ENCODE data around the gene HKDC1. TPM values are rescaled to one million over a fixed set of nuclear protein-coding genes. Genes with fewer than 3 reads are reported as not detected.

HKDC1 gene
- total RNA-seq, 1 donor from 2014 or later = 0.09 TPM

DNA sequence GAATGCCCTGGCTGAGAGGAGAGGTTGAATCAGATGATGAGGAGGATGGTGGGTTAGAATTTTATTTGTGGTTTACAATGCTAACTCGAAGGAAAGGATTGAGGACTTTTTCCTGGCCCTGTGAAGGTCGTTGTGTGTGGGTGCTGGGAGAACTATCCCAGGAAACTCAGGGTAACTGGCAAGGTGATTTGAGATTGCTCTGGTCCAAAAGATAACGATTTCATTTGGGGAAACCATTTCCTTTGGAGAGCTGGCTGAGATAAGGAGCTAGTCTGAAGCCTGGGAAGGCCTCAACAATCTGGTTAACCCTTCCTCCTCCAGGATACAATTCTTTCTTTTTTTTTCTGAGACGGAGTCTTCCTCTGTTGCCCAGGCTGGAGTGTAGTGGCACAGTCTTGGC is 91.2 kb downstream of the HKDC1 start:
- H3K27me3 Mint-ChIP-seq (ENCODE audit: low read depth) = peaks cover 2% of the 10 kb centered on the region
- no peaks in the 10 kb centered on the region for H3K36me3 Mint-ChIP-seq (ENCODE audit: low read depth)
- intact Hi-C loops (cut with micrococcal nuclease) = loop anchor here (5.0 kb wide), 1 partner anchor 259 kb away; no protein-coding TSS in a partner anchor
- H3K27ac Mint-ChIP-seq = no peak overlapping the region
- DNase-seq (ENCODE audit: low spot score) = no peak
- H3K9me3 Mint-ChIP-seq = no peaks in the 10 kb centered on the region
- H3K4me1 Mint-ChIP-seq (ENCODE audit: low read depth) = peaks cover 12% of the 10 kb centered on the region
- H3K4me3 Mint-ChIP-seq (ENCODE audit: low read depth) = no peak overlapping the region

DNA sequence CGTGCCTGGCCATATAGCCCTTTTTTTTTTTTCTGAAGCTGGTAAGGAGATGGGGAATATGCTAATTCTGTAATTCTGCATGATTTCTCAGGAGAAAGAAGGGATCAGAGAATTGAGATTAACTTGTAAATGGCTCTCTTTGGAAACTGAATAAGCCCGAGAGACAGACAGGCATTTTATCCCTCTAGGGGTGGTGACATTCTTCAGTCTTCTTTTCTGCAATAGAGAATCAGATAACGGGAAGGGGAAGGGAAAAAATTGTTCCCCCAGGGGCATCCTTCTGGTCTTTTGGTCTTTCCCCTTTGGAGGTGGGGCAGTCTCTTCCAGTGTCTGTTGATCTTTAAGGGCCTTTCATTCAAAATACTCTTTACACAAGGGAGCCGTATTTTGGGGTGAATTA is 92.4 kb downstream of the HKDC1 start:
- H3K4me1 Mint-ChIP-seq (ENCODE audit: low read depth) = peaks cover 21% of the 10 kb centered on the region
- H3K36me3 Mint-ChIP-seq (ENCODE audit: low read depth) = no peaks in the 10 kb centered on the region
- H3K27ac Mint-ChIP-seq = no peak overlapping the region
- intact Hi-C loops (cut with micrococcal nuclease) = loop anchor here (5.0 kb wide), 1 partner anchor 260 kb away; no protein-coding TSS in a partner anchor
- H3K9me3 Mint-ChIP-seq = no peaks in the 10 kb centered on the region
- DNase-seq (ENCODE audit: low spot score) = no peak
- no peak overlapping the region for H3K4me3 Mint-ChIP-seq (ENCODE audit: low read depth)
- H3K27me3 Mint-ChIP-seq (ENCODE audit: low read depth) = no peaks in the 10 kb centered on the region

DNA sequence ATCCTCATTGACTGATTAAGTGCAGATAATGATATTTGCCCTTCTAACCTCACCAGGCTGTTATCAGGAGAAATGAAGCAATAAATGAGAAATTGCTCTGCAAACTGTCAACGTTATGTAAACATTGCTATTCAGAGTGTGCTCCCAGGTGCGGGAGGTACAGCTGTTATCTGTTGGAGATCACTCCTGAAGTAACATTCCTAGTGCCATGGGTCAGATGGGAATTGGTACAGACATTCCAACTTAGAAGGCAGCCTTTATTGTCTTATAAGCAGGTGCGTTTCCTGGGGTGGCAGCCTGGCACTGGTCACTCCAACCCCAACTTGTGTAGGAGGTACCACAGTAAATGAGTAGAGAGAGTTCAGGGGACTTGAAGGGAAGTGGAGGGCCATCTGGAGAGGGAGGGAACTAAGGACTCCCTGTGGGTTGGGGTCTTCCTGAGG is 95.0 kb downstream of the HKDC1 start:
- Mint-ChIP-seq H3K4me3 (ENCODE audit: low read depth) (no peak overlapping the region), H3K4me1 (ENCODE audit: low read depth) (peaks cover 29% of the 10 kb centered on the region), H3K9me3 (no peaks in the 10 kb centered on the region), H3K27me3 (ENCODE audit: low read depth) (no peaks in the 10 kb centered on the region), H3K36me3 (ENCODE audit: low read depth) (peaks cover 6% of the 10 kb centered on the region), H3K27ac (no peak overlapping the region)
- no peak for DNase-seq (ENCODE audit: low spot score)
- intact Hi-C loops (cut with micrococcal nuclease) = loop anchor here (5.0 kb wide), 6 partner anchors 77 to 593 kb away; partner anchors contain the start of genes CCAR1, DDX50 and HKDC1

DNA sequence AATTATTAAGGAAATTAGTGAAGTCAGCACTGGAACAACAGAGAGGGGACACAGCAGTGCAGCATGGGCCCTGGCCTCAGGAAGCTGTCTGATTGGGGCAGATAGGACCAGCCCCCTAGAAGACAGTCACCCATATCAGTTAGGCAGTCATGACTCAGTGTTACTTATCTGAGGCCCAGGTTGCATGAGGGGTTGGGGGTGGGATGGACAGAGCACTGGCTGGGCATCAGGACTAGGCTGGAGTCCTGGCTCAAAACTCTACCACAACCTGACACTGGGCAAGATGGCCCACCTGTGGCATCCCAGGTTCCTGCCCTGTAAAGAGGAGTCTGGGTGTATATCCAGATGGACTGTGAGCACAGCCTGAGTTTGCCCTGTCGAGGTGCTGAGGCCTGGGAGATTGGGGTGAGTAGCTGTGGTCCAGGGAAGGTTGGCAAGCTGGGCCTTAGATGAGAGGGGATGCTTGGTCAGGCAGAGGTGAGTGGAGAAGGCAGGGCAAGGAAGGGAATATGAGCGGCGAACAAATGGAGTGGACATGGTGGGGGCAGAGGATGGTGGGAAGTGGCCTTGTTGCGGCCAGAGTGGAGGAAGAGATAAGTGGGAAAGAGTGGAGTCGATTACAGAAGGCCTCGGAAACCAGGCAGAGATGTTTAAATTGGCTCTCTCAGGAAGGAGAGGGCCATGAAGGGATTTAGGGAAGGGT is 95.6 kb downstream of the HKDC1 start:
- H3K27me3 Mint-ChIP-seq (ENCODE audit: low read depth) = no peaks in the 10 kb centered on the region
- H3K9me3 Mint-ChIP-seq = no peaks in the 10 kb centered on the region
- intact Hi-C loops (cut with micrococcal nuclease) = loop anchor here (5.0 kb wide), 6 partner anchors 77 to 593 kb away; partner anchors contain the start of genes CCAR1, DDX50 and HKDC1
- no peak for DNase-seq (ENCODE audit: low spot score)
- peak overlapping the region; percentile 52 for H3K27ac Mint-ChIP-seq
- H3K4me3 Mint-ChIP-seq (ENCODE audit: low read depth) = no peak overlapping the region
- peaks cover 34% of the 10 kb centered on the region for H3K4me1 Mint-ChIP-seq (ENCODE audit: low read depth)
- H3K36me3 Mint-ChIP-seq (ENCODE audit: low read depth) = peaks cover 12% of the 10 kb centered on the region

DNA sequence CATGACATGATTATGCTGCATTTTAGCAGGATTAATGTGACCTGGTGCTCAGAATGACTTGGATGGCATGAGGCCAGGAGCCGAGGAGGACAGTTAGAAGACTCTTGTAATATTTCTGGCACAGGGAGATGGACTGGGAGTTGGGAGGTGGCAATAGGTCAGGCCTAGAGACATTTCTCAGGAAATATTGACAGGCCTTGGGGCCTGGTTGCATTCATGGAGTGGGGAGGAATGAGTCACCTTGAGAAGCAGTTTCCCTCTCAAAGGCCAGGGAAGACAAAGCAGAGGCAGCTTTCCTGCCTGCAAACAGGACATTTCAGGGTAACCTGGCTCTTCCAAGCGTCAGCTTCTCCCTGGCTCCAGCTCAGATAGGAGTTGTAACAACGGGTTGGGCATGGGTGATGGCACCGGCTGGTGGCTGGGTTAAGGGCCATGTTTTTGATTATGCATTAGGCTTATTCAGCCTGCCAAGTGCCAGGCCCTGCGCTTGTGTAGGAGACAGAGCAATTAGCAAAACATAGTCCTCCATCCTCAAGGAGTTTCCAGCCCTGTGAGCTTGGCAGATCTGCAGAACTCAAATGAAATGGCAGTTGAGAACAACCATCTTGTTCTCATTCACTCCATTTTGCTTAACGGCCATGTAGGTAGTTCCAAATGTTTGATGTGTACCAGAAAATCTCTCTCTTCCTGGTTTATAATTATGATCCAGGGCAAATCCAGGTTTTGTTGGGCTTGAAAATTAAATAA is 96.4 kb downstream of the HKDC1 start:
- Mint-ChIP-seq H3K36me3 (ENCODE audit: low read depth) (peaks cover 15% of the 10 kb centered on the region), H3K27me3 (ENCODE audit: low read depth) (no peaks in the 10 kb centered on the region), H3K27ac (peak overlapping the region; percentile 52), H3K4me1 (ENCODE audit: low read depth) (peaks cover 41% of the 10 kb centered on the region), H3K9me3 (no peaks in the 10 kb centered on the region), H3K4me3 (ENCODE audit: low read depth) (no peak overlapping the region)
- DNase-seq (ENCODE audit: low spot score) = no peak
- intact Hi-C loops (cut with micrococcal nuclease) = loop anchor here (5.0 kb wide), 6 partner anchors 76 to 594 kb away; partner anchors contain the start of genes CCAR1, DDX50 and HKDC1

Other genes starting within 250 kb of the HKDC1 start
- gene KIFBP, start 231.5 kb upstream of the HKDC1 start, total RNA-seq = 16.7 and 17.1 TPM in 2 replicates
- gene SRGN, start 132.2 kb upstream of the HKDC1 start, total RNA-seq = 1,340 and 1,350 TPM in 2 replicates
- gene VPS26A, start 96.2 kb upstream of the HKDC1 start, total RNA-seq = 28.4 and 31.1 TPM in 2 replicates
- gene SUPV3L1, start 40.1 kb upstream of the HKDC1 start, total RNA-seq = 52.8 and 53.1 TPM in 2 replicates
- 197 TPM in 2 replicates for gene HK1, start 58.2 kb downstream of the HKDC1 start, total RNA-seq
- not detected in 2 replicates for gene TACR2, start 196.6 kb downstream of the HKDC1 start, total RNA-seq
- 0.55 and 0.85 TPM in 2 replicates for gene TSPAN15, start 231.1 kb downstream of the HKDC1 start, total RNA-seq